C4-2B (cell line): ENCODE results near the gene CPNE1.

Experiments
- H3K27ac ChIP-seq: fragments of 450-650 bp; 2 replicates; pipeline ENCODE4 v1.5.1; 2017
- CTCF ChIP-seq: fragments of 450-650 bp; conservative IDR thresholded peaks from 2 replicates; pipeline ENCODE4 v1.5.1; 2017; ENCODE audit warnings: mild to moderate bottlenecking
- ZFX ChIP-seq: fragments of 450-650 bp; IDR thresholded peaks from 2 replicates; pipeline ENCODE4 v1.6.1; 2017

CPNE1 gene

DNA sequence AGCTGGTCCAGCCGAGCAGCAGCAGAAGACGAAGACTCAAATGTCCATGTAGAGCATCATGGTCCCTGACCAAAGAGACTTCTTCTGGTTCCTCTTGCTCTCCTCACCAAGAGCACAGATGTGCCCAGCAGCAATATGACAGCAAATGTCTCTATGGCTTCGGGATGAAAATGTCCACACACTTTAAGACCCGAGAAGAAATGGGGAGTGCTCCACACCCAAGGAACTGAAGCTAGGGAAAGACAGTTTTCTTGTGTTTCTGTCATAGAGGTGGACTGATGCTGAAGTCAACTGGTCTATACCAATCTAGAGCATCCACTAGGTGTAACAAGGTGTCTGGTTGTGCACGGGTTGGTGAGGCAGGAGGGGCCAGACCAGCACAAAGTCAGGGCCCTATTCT, 4.5 kb upstream of the CPNE1 start:
- TF ChIP-seq CTCF (no peak), ZFX (no peak)
- no peak overlapping the region for H3K27ac ChIP-seq

GRCh38 chr20:35665949-35666288, 1.2 kb upstream of the CPNE1 start:
- no peak for TF ChIP-seq CTCF
- no peak for TF ChIP-seq ZFX
- no peak overlapping the region for H3K27ac ChIP-seq

GRCh38 chr20:35663516-35664465, 909 bp downstream of the CPNE1 start:
- H3K27ac ChIP-seq: peak overlapping the region; percentile 97
- TF ChIP-seq CTCF (no peak), ZFX (no peak)

DNA sequence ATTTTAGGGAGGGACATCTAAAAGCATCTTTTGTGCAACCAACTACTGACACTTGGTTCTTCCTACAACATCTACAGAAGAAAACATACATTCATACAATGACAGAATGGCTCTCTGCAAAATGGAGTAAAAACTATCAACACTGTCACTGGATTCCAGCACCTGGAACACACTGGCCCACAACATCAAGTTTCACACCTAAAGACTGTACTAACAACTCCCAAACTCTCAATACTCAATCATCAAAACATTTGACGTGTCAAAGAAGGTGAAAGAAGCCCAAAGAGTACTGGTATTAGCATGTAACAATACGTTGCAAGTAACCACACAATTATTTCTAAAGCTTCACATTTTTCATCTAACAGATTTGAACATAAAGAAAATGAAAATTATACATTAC, 2.1 kb downstream of the CPNE1 start:
- no peak overlapping the region for H3K27ac ChIP-seq
- TF ChIP-seq CTCF (no peak), ZFX (no peak)

GRCh38 chr20:35661908-35662307, 2.8 kb downstream of the CPNE1 start:
- TF ChIP-seq CTCF: no peak
- no peak for TF ChIP-seq ZFX
- H3K27ac ChIP-seq: no peak overlapping the region

DNA sequence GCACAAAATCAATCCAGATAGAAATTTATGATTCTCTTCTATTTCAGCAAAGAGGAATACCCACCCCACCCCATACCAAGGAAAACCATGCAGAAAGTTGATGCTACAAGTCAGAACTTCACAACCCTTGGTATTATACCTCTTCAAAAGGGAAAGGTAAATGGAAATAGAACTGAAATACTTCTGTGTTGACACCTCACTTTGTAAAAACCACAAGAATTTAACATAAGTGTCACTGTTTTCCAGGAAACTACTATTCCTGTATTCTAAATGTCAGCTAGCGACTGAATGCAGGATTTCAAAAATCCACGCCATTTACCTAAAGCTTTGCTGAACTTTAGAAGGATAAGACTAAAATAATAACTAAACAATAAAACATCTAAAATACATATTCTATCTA, 3.6 kb downstream of the CPNE1 start:
- no peak for TF ChIP-seq CTCF
- TF ChIP-seq ZFX: no peak
- no peak overlapping the region for H3K27ac ChIP-seq

GRCh38 chr20:35660122-35660937, 4.4 kb downstream of the CPNE1 start:
- no peak overlapping the region for H3K27ac ChIP-seq
- TF ChIP-seq CTCF: no peak
- no peak for TF ChIP-seq ZFX
